Mesenchymal stem cell (in vitro differentiated cells and primary cell): ENCODE results near the gene MGST2.

Experiments
- DNase-seq: peaks from one replicate; pipeline ENCODE4 v3.0.0-alpha.2; 2013
- H2AFZ ChIP-seq: one replicate; pipeline ENCODE4 v1.6.1; 2013; ENCODE audit warnings: low read depth, mild to moderate bottlenecking, control low read depth, inconsistent platforms, low read length, moderate library complexity
- H2AK5ac ChIP-seq: 2 replicates; pipeline ENCODE4 v1.6.1; 2013; ENCODE audit warnings: low read length, moderate library complexity, mild to moderate bottlenecking, inconsistent platforms; ENCODE audit not compliant: severe bottlenecking
- H2BK120ac ChIP-seq: one replicate; pipeline ENCODE4 v1.6.1; 2013; ENCODE audit warnings: low read depth, mild to moderate bottlenecking, inconsistent platforms, low read length, moderate library complexity
- H2BK12ac ChIP-seq, 2 experiments: one replicate each; pipeline ENCODE4 v1.6.1; 2013; ENCODE audit warnings: inconsistent platforms in 2 of 2, low read length in 2 of 2, mild to moderate bottlenecking in 2 of 2, moderate library complexity in 2 of 2, control low read depth in 1 of 2
- H2BK15ac ChIP-seq: one replicate; pipeline ENCODE4 v1.6.1; 2013; ENCODE audit warnings: mild to moderate bottlenecking, low read depth, inconsistent platforms; ENCODE audit not compliant: poor library complexity, severe bottlenecking
- H2BK5ac ChIP-seq: 2 replicates; pipeline ENCODE4 v1.6.1; 2013; ENCODE audit warnings: low read depth, mild to moderate bottlenecking, low read length, control low read depth, inconsistent platforms; ENCODE audit not compliant: poor library complexity, severe bottlenecking
- H3K14ac ChIP-seq, 2 experiments: one replicate each; pipeline ENCODE4 v1.6.1; 2013; ENCODE audit warnings: inconsistent platforms in 2 of 2, low read length in 2 of 2, control low read depth in 1 of 2, mild to moderate bottlenecking in 1 of 2, moderate library complexity in 1 of 2
- H3K18ac ChIP-seq, 2 experiments: one replicate each; pipeline ENCODE4 v1.6.1; 2013; ENCODE audit warnings: inconsistent platforms in 2 of 2, low read length in 2 of 2, control low read depth in 1 of 2, low read depth in 1 of 2, mild to moderate bottlenecking in 1 of 2
- H3K23ac ChIP-seq, 2 experiments: one replicate each; pipeline ENCODE4 v1.6.1; 2013; ENCODE audit warnings: inconsistent platforms in 2 of 2, low read length in 2 of 2, mild to moderate bottlenecking in 2 of 2, moderate library complexity in 2 of 2, control low read depth in 1 of 2
- H3K27ac ChIP-seq: 2 replicates; pipeline ENCODE4 v1.5.1; 2013; ENCODE audit warnings: mild to moderate bottlenecking, moderate library complexity, low read length, control low read depth, inconsistent platforms; ENCODE audit not compliant: poor library complexity, severe bottlenecking
- H3K27me3 ChIP-seq, 2 experiments: 2 replicates each; pipeline versions ENCODE4 v1.6.1 to v1.7.0; 2013; ENCODE audit warnings: low read length in 2 of 2, mild to moderate bottlenecking in 2 of 2, moderate library complexity in 2 of 2, control low read depth in 1 of 2, inconsistent platforms in 1 of 2; ENCODE audit not compliant: control insufficient read depth in 1 of 2, insufficient read depth in 1 of 2
- H3K36me3 ChIP-seq, 2 experiments: 2 replicates each; pipeline versions ENCODE4 v1.6.1 to v1.7.0; 2013; ENCODE audit warnings: low read length in 2 of 2, control low read depth in 1 of 2, inconsistent platforms in 1 of 2, low read depth in 1 of 2, mild to moderate bottlenecking in 1 of 2; ENCODE audit not compliant: insufficient read depth in 2 of 2, control insufficient read depth in 1 of 2
- H3K4ac ChIP-seq, 2 experiments: one replicate each; pipeline ENCODE4 v1.6.1; 2013; ENCODE audit warnings: inconsistent platforms in 2 of 2, low read length in 2 of 2, mild to moderate bottlenecking in 2 of 2, moderate library complexity in 2 of 2, control low read depth in 1 of 2, low read depth in 1 of 2
- H3K4me1 ChIP-seq: 2 replicates; pipeline ENCODE4 v1.6.1; 2013; ENCODE audit warnings: low read depth, low read length, control low read depth; ENCODE audit not compliant: control insufficient read depth, insufficient read depth
- H3K4me2 ChIP-seq: 2 replicates; pipeline ENCODE4 v1.6.1; 2013; ENCODE audit warnings: low read length, mild to moderate bottlenecking, inconsistent platforms; ENCODE audit not compliant: poor library complexity, severe bottlenecking
- H3K4me3 ChIP-seq, 2 experiments: 2 replicates each; pipeline versions ENCODE4 v1.5.1 to v1.7.0; 2013; ENCODE audit warnings: low read length in 2 of 2, mild to moderate bottlenecking in 2 of 2, control low read depth in 1 of 2, low read depth in 1 of 2; ENCODE audit not compliant: insufficient read depth in 1 of 2
- H3K79me1 ChIP-seq: replicated peaks from 2 replicates; pipeline ENCODE4 v1.6.1; 2013; ENCODE audit warnings: mild to moderate bottlenecking, control low read depth, low read length, inconsistent platforms; ENCODE audit not compliant: poor library complexity, severe bottlenecking
- H3K9ac ChIP-seq: 2 replicates; pipeline ENCODE4 v1.7.0; 2013; ENCODE audit warnings: mild to moderate bottlenecking, low read length, moderate library complexity
- H3K9me3 ChIP-seq: 2 replicates; pipeline ENCODE4 v1.7.0; 2013; ENCODE audit warnings: mild to moderate bottlenecking, low read length; ENCODE audit not compliant: control insufficient read depth
- H4K8ac ChIP-seq: one replicate; pipeline ENCODE4 v1.6.1; 2013; ENCODE audit warnings: inconsistent platforms, mild to moderate bottlenecking, low read length, moderate library complexity
- H4K91ac ChIP-seq: one replicate; pipeline ENCODE4 v1.6.1; 2013; ENCODE audit warnings: mild to moderate bottlenecking, low read length, inconsistent platforms
- WGBS: methylation state at CpG from one replicate; pipeline ENCODE4 v1.1.7; 2013; ENCODE audit warnings: mixed read lengths; 5-methylcytosine and 5-hydroxymethylcytosine counted together

The MGST2 gene

DNA sequence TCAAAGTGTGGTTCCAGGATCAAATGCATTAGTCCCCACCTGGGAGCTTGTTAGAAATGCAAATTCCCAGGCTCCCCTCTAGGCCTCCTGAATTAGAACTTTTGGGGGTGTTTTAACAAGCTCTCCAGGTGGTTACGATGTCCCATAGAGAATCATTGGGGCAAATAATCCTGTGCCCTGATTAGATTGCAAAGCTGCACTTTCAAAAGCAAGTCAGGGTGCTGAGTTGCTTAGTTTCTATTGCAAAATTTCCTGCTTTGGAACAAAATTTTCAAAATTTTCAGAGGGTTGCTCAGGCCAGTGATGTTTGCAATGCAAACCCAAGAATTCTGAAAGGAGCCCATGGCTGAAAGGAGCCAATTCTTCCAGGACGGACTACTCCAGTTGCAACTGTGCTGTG is 71.0 kb downstream of the MGST2 start:
- H3K18ac ChIP-seq, result no peak overlapping the region
- 94% methylated on average over 2 of the region's 2 CpGs for WGBS
- H3K79me1 ChIP-seq, result peaks cover 2% of the 10 kb centered on the region
- H2AFZ ChIP-seq, result no peak overlapping the region
- no peak overlapping the region for H2BK15ac ChIP-seq
- no peak overlapping the region for H3K4me2 ChIP-seq
- H2BK12ac ChIP-seq, result no peak overlapping the region
- H3K4me3 ChIP-seq, result no peak overlapping the region
- H2BK5ac ChIP-seq, result no peak overlapping the region
- peak overlapping the region; percentile 99 for H3K9ac ChIP-seq
- H2AK5ac ChIP-seq, result no peak overlapping the region
- no peak overlapping the region for H3K23ac ChIP-seq
- H3K14ac ChIP-seq, result no peak overlapping the region
- H3K36me3 ChIP-seq, result no peaks in the 10 kb centered on the region
- no peak overlapping the region for H3K27ac ChIP-seq
- H3K27me3 ChIP-seq, result no peaks in the 10 kb centered on the region
- no peak overlapping the region for H3K4ac ChIP-seq
- H3K9me3 ChIP-seq, result no peaks in the 10 kb centered on the region
- no peak for DNase-seq
- H2BK120ac ChIP-seq, result no peak overlapping the region
- no peak overlapping the region for H4K8ac ChIP-seq
- peaks cover 8% of the 10 kb centered on the region for H3K4me1 ChIP-seq
- no peak overlapping the region for H4K91ac ChIP-seq

DNA sequence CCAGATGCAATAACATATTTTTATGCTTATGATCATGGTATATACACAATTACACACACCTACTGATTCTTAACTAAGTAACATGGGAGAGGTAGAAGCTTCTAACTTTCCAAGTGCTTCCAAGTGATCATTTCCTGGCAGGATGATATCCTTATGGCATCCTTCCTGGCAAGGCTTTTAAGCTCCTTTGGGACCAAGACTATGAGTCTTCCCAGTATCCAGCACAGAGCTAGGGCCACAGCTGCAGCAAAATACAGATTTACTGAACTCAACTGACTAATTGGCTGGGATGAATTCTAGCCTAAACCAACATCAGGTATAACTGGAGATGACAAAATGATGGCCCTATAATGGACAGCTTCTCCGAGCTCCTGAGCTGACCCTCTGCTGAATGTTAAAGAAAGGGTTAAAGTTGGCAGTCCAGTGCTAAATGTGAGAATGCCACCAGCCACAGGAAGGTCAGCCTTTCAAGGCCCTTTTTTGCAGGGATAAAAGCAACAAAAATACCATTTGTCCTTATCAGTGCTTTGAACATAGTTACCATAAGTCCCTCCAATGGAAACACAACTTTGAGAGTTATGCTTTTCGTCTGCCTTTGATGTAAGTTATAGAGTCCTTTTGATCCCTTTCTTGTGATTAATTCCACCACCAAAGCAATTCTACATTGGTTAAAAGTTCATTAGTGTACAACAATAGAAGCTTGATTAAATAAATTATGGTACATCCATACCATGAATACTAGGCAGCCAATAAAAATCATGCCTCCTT is 73.4 kb downstream of the MGST2 start:
- Histone ChIP-seq H3K4me1 (peaks cover 8% of the 10 kb centered on the region), H3K4ac (no peak overlapping the region), H3K4me2 (no peak overlapping the region), H3K79me1 (no peaks in the 10 kb centered on the region), H4K8ac (no peak overlapping the region), H3K23ac (no peak overlapping the region), H3K4me3 (no peak overlapping the region), H4K91ac (no peak overlapping the region), H3K18ac (no peak overlapping the region), H2BK120ac (no peak overlapping the region), H3K27ac (no peak overlapping the region), H3K9ac (no peak overlapping the region), H3K9me3 (no peaks in the 10 kb centered on the region), H2AK5ac (no peak overlapping the region), H2BK5ac (no peak overlapping the region), H2BK12ac (no peak overlapping the region), H3K36me3 (no peaks in the 10 kb centered on the region), H2AFZ (no peak overlapping the region), H3K27me3 (no peaks in the 10 kb centered on the region), H2BK15ac (no peak overlapping the region), H3K14ac (no peak overlapping the region)
- no peak for DNase-seq
- WGBS, result 98% methylated on average over 2 of the region's 2 CpGs

DNA sequence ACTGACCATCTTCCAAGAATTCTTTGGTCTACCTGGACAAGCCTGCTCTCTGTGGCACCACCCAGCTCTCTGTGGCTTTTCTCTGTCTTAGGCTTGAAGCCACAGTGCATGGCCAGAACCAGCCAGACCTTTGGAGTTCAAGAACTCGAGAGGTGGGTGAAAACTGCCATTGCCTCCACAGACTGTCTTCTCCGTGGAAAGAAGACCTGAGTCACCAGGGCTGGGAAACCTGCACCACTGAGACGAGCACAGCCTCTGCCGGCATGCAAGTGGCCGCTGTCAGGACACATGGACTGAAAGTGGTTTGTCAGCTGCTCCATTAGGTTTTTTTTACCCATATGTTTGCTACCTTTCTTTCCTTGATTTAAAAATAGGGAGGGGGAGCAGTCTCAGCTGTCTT is 74.5 kb downstream of the MGST2 start:
- Histone ChIP-seq H3K79me1 (no peaks in the 10 kb centered on the region), H3K9ac (peak overlapping the region; percentile 35), H3K36me3 (no peaks in the 10 kb centered on the region), H3K23ac (no peak overlapping the region), H2AK5ac (no peak overlapping the region), H3K4me3 (no peak overlapping the region), H4K91ac (peak overlapping the region; percentile 19), H2BK5ac (no peak overlapping the region), H3K27ac (no peak overlapping the region), H3K9me3 (no peaks in the 10 kb centered on the region), H3K27me3 (no peaks in the 10 kb centered on the region), H2BK15ac (no peak overlapping the region), H3K18ac (peak overlapping the region; percentile 1 to 8), H4K8ac (no peak overlapping the region), H2BK120ac (no peak overlapping the region), H3K14ac (no peak overlapping the region), H3K4me1 (peaks cover 8% of the 10 kb centered on the region), H2AFZ (no peak overlapping the region), H3K4ac (no peak overlapping the region), H2BK12ac (peak overlapping the region; percentile 20 to 79), H3K4me2 (no peak overlapping the region)
- no peak for DNase-seq
- WGBS, result 87% methylated on average over 5 of the region's 5 CpGs

DNA sequence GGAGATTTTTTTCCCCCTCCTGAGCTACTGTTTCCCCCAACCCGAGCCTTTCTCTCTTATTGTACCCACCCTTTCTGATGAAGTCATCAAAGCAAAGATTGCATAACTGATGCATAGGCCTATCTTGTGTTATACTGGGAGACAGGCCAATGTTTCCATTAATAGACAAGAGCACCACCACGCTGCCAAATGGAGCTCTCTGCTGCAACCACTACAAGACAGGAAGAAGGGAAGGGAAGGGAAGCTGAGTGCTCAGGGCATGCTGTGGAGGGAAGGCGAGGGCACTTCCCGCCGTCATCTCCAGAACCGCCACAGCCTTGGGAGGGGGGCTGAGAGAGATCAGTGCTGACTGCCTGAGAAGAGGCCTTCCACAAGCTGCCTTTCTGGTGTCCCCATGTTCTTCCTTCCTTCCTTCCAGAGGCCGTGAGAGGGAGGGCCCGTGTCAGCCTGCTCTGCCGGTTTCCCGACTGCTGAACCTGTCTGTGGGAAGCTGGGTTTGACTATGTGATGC is 75.0 kb downstream of the MGST2 start:
- no peaks in the 10 kb centered on the region for H3K79me1 ChIP-seq
- peak overlapping the region; percentile 67 to 97 for H3K18ac ChIP-seq
- DNase-seq, result peak; percentile 89
- H4K91ac ChIP-seq, result peak overlapping the region; percentile 93
- H3K4me1 ChIP-seq, result peaks cover 6% of the 10 kb centered on the region
- no peak overlapping the region for H2AFZ ChIP-seq
- H3K27me3 ChIP-seq, result no peaks in the 10 kb centered on the region
- WGBS, result 64% methylated on average over 5 of the region's 10 CpGs
- H3K4me2 ChIP-seq, result no peak overlapping the region
- H3K27ac ChIP-seq, result no peak overlapping the region
- H2BK5ac ChIP-seq, result no peak overlapping the region
- H3K9me3 ChIP-seq, result no peaks in the 10 kb centered on the region
- H3K23ac ChIP-seq, result no peak overlapping the region
- peak overlapping the region in 1 of 2 experiments; percentile 15 for H3K4ac ChIP-seq
- peak overlapping the region; percentile 79 to 91 for H2BK12ac ChIP-seq
- H2AK5ac ChIP-seq, result no peak overlapping the region
- H2BK15ac ChIP-seq, result peak overlapping the region; percentile 90
- peak overlapping the region; percentile 35 for H3K9ac ChIP-seq
- peak overlapping the region in 1 of 2 experiments; percentile 24 for H3K4me3 ChIP-seq
- H3K14ac ChIP-seq, result no peak overlapping the region
- H3K36me3 ChIP-seq, result no peaks in the 10 kb centered on the region
- peak overlapping the region; percentile 94 for H4K8ac ChIP-seq
- peak overlapping the region; percentile 42 for H2BK120ac ChIP-seq
